AG04450 (cell line): ENCODE measurements around the gene MESP1. TPM values are rescaled to one million over a fixed set of nuclear protein-coding genes. Genes with fewer than 3 reads are reported as not detected.

ENCODE experiments used
- CTCF ChIA-PET: fragments of 300-600, 350-600 bp; formaldehyde crosslinking; extraction: SDS; loops from one replicate; lab custom pipeline; 2022; ENCODE audit warnings: antibody characterized with exemption, inconsistent platforms; lab: Charles Lee
- POLR2A ChIA-PET: fragments of 350-600 bp; formaldehyde crosslinking; extraction: SDS; loops from one replicate; lab custom pipeline; 2021; ENCODE audit warnings: antibody characterized with exemption, inconsistent platforms; lab: Yijun Ruan, JAX
- DNase-seq: peaks from one replicate; pipeline ENCODE4 v3.0.0-alpha.2; 2011; ENCODE audit warnings: low read depth, low spot score
- H3K27ac ChIP-seq: one replicate; pipeline ENCODE4 v1.5.1; 2012; ENCODE audit warnings: low read depth, low read length, control low read depth
- H3K27me3 ChIP-seq: one replicate; pipeline ENCODE4 v1.6.0; 2012; ENCODE audit warnings: low read length; ENCODE audit not compliant: control insufficient read depth, insufficient read depth
- H3K4me3 ChIP-seq: 2 replicates; pipeline ENCODE4 v1.5.1; 2011; ENCODE audit warnings: mild to moderate bottlenecking, low read depth, low read length, control low read depth
- H3K9me3 ChIP-seq: 2 replicates; pipeline ENCODE4 v1.5.1; 2012; ENCODE audit warnings: low read length; ENCODE audit not compliant: control insufficient read depth, insufficient read depth
- polyA plus RNA-seq: library from polyadenylated mRNA; depleted of rRNA; stranded (reverse); fragments of >200 nt; gene quantifications from 2 replicates; pipeline ENCODE4 v1.2.3, GENCODE V29; 2011; rRNA removed
- small RNA-seq: library from RNA; depleted of rRNA; stranded (forward); fragments of <200 nt; gene quantifications from one replicate; pipeline ENCODE3, GENCODE V24; 2012; ENCODE audit warnings: low read depth; ENCODE audit not compliant: insufficient read length
- TF ChIP-seq, protein P1 (sequence below): IDR thresholded peaks from 2 replicates; pipeline ENCODE4 v1.5.1; 2011; ENCODE audit warnings: low read depth, low read length, control low read depth, inconsistent platforms

MESP1 gene
- polyA plus RNA-seq, 1 experiment = 0.17 TPM

DNA sequence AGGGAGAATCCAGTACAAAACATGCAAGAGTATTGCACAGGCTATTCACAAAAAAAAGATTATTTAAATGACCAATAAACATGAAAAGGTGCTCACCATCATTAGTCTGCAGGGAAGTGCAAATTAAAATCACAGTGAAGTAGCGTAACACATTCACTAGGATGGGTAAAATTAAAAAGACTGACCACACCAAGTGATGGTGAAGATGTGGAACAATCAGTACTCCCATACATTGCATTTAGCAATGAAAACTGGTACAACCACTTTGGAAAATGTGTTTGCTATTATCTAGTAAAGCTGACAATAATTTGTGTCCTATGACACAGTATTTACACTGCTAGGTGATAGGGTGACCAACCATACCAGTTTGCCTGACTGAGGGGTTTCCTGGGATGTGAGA is 26.4 kb downstream of the MESP1 start:
- TF ChIP-seq, protein P1, sequence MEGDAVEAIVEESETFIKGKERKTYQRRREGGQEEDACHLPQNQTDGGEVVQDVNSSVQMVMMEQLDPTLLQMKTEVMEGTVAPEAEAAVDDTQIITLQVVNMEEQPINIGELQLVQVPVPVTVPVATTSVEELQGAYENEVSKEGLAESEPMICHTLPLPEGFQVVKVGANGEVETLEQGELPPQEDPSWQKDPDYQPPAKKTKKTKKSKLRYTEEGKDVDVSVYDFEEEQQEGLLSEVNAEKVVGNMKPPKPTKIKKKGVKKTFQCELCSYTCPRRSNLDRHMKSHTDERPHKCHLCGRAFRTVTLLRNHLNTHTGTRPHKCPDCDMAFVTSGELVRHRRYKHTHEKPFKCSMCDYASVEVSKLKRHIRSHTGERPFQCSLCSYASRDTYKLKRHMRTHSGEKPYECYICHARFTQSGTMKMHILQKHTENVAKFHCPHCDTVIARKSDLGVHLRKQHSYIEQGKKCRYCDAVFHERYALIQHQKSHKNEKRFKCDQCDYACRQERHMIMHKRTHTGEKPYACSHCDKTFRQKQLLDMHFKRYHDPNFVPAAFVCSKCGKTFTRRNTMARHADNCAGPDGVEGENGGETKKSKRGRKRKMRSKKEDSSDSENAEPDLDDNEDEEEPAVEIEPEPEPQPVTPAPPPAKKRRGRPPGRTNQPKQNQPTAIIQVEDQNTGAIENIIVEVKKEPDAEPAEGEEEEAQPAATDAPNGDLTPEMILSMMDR = no peak
- DNase-seq = no peak
- ChIA-PET CTCF (interaction anchor here (0.8 kb wide), 1 partner anchor 163 kb away, joined by 7 read pairs; no protein-coding TSS in a partner anchor), POLR2A (no interaction called here)
- Histone ChIP-seq H3K27me3 (peaks cover 32% of the 10 kb centered on the region), H3K4me3 (no peak overlapping the region), H3K27ac (no peak overlapping the region), H3K9me3 (no peaks in the 10 kb centered on the region)

DNA sequence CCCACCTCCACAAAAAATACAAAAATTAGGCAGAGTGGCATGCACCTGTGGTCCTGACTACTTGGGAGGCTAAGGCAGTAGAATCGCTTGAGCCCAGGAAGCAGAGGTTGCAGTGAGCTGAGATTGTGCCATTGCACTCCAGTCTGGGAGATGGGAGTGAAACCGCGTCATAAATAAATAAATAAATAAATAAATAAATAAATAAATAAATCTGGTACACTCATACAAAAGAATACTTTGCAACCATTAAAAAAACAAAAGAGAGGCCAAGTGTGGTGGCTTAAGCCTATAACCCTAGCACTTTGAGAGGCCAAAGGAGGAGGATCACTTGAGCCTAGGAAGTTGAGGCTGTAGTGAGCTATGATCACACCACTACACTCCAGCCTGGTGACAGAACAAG is 28.0 kb downstream of the MESP1 start:
- ChIA-PET CTCF (interaction anchor here (0.6 to 1.2 kb wide), 2 partner anchors 15 to 195 kb away, joined by 3 read pairs; no protein-coding TSS in a partner anchor), POLR2A (no interaction called here)
- no peak for DNase-seq
- Histone ChIP-seq H3K9me3 (no peaks in the 10 kb centered on the region), H3K27ac (no peak overlapping the region), H3K4me3 (no peak overlapping the region), H3K27me3 (peaks cover 23% of the 10 kb centered on the region)
- TF ChIP-seq, protein P1 = no peak

DNA sequence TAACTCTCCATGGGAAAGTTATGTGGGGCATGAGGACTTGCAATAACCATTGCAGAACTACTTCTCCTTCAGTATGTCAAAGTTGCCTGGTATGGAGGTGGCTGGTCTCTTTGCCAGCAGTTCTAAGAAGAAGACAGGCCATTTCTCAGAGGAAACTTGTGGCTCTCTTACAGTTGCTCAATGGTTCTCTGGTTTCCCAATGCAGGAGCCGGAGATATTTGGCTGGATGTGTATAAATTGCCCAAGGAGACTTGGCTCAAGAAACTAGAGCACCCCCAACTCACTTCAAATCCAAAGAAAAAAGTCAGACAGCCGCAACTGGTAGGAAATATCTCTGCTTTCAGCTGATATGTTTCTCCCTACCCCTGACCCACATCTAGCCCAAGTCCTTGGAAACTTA is 36.3 kb downstream of the MESP1 start:
- Histone ChIP-seq H3K9me3 (no peaks in the 10 kb centered on the region), H3K27me3 (peaks cover 23% of the 10 kb centered on the region), H3K4me3 (no peak overlapping the region), H3K27ac (no peak overlapping the region)
- ChIA-PET CTCF (no interaction called here), POLR2A (no interaction called here)
- no peak for DNase-seq
- TF ChIP-seq, protein P1 = no peak

DNA sequence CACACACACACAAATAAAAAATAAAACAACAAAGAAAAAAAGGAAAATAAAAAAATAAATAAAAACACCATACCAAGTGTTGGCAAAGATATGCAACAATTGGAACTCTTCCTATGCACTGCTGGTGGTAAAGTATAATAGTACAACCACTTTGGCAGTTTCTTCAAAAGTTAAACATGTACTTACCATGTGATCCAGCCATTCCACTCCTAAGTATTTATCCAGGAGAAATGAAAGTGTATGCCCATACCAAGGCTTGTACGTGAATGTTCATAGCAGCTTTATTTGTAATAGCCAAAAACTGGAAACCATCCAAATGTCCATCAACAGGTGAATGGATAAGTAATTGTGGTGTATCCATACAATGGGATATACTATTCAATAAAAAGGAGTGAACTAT is 43.5 kb downstream of the MESP1 start:
- Histone ChIP-seq H3K4me3 (no peak overlapping the region), H3K27ac (no peak overlapping the region), H3K9me3 (no peaks in the 10 kb centered on the region), H3K27me3 (peaks cover 42% of the 10 kb centered on the region)
- DNase-seq = no peak
- ChIA-PET POLR2A (interaction anchor here (0.5 kb wide), 1 partner anchor 768 kb away, joined by 8 read pairs; no protein-coding TSS in a partner anchor), CTCF (no interaction called here)
- TF ChIP-seq, protein P1 = no peak

DNA sequence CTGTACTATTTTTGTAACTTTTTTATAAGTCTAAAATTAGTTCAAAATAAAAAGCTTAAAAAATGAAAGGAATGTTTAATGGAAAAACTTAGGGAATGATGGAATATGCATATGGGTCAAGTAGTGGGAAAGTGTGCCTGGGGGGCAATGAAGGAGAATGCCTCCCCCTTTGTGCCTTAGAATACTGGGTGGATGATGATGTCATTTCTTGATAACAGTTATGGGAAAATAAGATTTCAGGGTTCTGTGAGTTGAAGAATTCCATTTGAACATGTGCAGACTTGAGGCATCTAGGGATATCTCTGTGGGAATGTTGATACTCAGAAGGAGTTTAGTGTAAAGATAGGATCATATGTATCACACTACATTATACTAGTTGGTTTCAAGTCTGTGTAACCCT is 46.6 kb downstream of the MESP1 start:
- Histone ChIP-seq H3K9me3 (no peaks in the 10 kb centered on the region), H3K27ac (no peak overlapping the region), H3K27me3 (peaks cover 36% of the 10 kb centered on the region), H3K4me3 (no peak overlapping the region)
- ChIA-PET POLR2A (no interaction called here), CTCF (interaction anchor here (0.7 kb wide), 1 partner anchor 170 kb away, joined by 4 read pairs; no protein-coding TSS in a partner anchor)
- DNase-seq = no peak
- TF ChIP-seq, protein P1 = no peak

Small RNA genes within 50 kb of the gene (small RNA-seq; reads per million reads assigned to genes)
- not detected for gene RNU6-132P

Other genes starting within 250 kb of the MESP1 start
- gene TICRR, start 175.8 kb downstream of the MESP1 start, polyA plus RNA-seq = 1.1 and 1.3 TPM in 2 replicates
- gene KIF7, start 95.8 kb downstream of the MESP1 start, polyA plus RNA-seq = 4.5 and 4.8 TPM in 2 replicates
- 0.05 and 0.06 TPM in 2 replicates for gene PLIN1, start 71.9 kb downstream of the MESP1 start, polyA plus RNA-seq
- 7.3 and 7.5 TPM in 2 replicates for gene PEX11A, start 60.5 kb downstream of the MESP1 start, polyA plus RNA-seq
- 0.05 TPM in 2 replicates for gene WDR93, start 60.4 kb downstream of the MESP1 start, polyA plus RNA-seq
- gene MESP2, start 25.1 kb upstream of the MESP1 start, polyA plus RNA-seq = 0.20 and 0.22 TPM in 2 replicates
- gene ANPEP, start 63.6 kb upstream of the MESP1 start, polyA plus RNA-seq = 49.7 and 72.9 TPM in 2 replicates
- gene AP3S2, start 142.7 kb upstream of the MESP1 start, polyA plus RNA-seq = 35.5 and 54.8 TPM in 2 replicates
- 11.1 and 11.8 TPM in 2 replicates for gene ARPIN, start 161.7 kb upstream of the MESP1 start, polyA plus RNA-seq